GM18507 (cell line): ENCODE data around the gene WFDC11.
"Not testable (repeated sequence)": the region's sequence is repeated elsewhere in the genome, so short reads cannot be mapped to it uniquely, and the experiment has no call there.

Experiments used
- DNase-seq: peaks from one replicate; pipeline ENCODE4 v3.0.0; 2011; ENCODE audit warnings: low read depth; ENCODE audit not compliant: insufficient read length; ENCODE audit errors: extremely low spot score
- FAIRE-seq: peaks from 2 replicates; lab custom pipeline; 2011; peaks lifted over from hg19 to GRCh38; lab: Jason Lieb, UNC

WFDC11 gene

GRCh38 chr20:45670139-45670538 is at the start of gene WFDC11:
Gene WFDC11 (minus strand): TSS chr20:45670239. CDS start chr20:45650600, 19,639 bp downstream.
- no peak for FAIRE-seq
- DNase-seq, result no peak

GRCh38 chr20:45716141-45716688 is 46.2 kb upstream of the WFDC11 start:
- FAIRE-seq, result not testable (repeated sequence)

GRCh38 chr20:45704969-45705637 is 35.1 kb upstream of the WFDC11 start, which contains the start of gene WFDC10B:
Gene WFDC10B (minus strand): TSS chr20:45705019. CDS start chr20:45685992, 19,027 bp downstream.
- no peak for FAIRE-seq
- no peak for DNase-seq

More at GRCh38 chr20:45716141-45716688, 46.2 kb upstream of the WFDC11 start:
- DNase-seq, result not testable (repeated sequence)

- DNase-seq (no peak), FAIRE-seq (no peak)
These were observed 31.8 kb upstream of the WFDC11 start, which contains the start of gene WFDC13 for GRCh38 chr20:45701873-45702272. Gene WFDC13 (plus strand): TSS chr20:45702038. CDS start chr20:45702124, 86 bp downstream.

GRCh38 chr20:45701104-45701503 is 31.1 kb upstream of the WFDC11 start:
- no peak for FAIRE-seq
- DNase-seq, result no peak

GRCh38 chr20:45695496-45695895 is 25.5 kb upstream of the WFDC11 start:
- FAIRE-seq (no peak), DNase-seq (no peak)

GRCh38 chr20:45693346-45693745 is 23.3 kb upstream of the WFDC11 start:
- not testable (repeated sequence) for DNase-seq, FAIRE-seq

GRCh38 chr20:45685896-45686295 is 15.9 kb upstream of the WFDC11 start:
- FAIRE-seq (no peak), DNase-seq (no peak)

GRCh38 chr20:45679650-45680049 is 9.6 kb upstream of the WFDC11 start:
- DNase-seq (no peak), FAIRE-seq (no peak)

GRCh38 chr20:45672765-45673164 is 2.7 kb upstream of the WFDC11 start:
- DNase-seq (no peak), FAIRE-seq (no peak)

- not testable (repeated sequence) for DNase-seq, FAIRE-seq
These were observed 13.0 kb downstream of the WFDC11 start for GRCh38 chr20:45657038-45657437.

GRCh38 chr20:45651726-45652125 is 18.3 kb downstream of the WFDC11 start:
- FAIRE-seq, DNase-seq: not testable (repeated sequence)

- DNase-seq, result no peak
- no peak for FAIRE-seq
These were observed 20.7 kb downstream of the WFDC11 start for GRCh38 chr20:45649312-45649863.

GRCh38 chr20:45647441-45648050 is 22.5 kb downstream of the WFDC11 start:
- DNase-seq (no peak), FAIRE-seq (no peak)

- no peak for FAIRE-seq
- DNase-seq, result no peak
These were observed 23.2 kb downstream of the WFDC11 start for GRCh38 chr20:45646875-45647274.

- not testable (repeated sequence) for DNase-seq, FAIRE-seq
These were observed 24.2 kb downstream of the WFDC11 start for GRCh38 chr20:45645869-45646268.

- not testable (repeated sequence) for FAIRE-seq, DNase-seq
These were observed 29.0 kb downstream of the WFDC11 start for GRCh38 chr20:45641076-45641475.

GRCh38 chr20:45639687-45640086 is 30.4 kb downstream of the WFDC11 start:
- FAIRE-seq (no peak), DNase-seq (no peak)

- DNase-seq (no peak), FAIRE-seq (no peak)
These were observed 33.5 kb downstream of the WFDC11 start for GRCh38 chr20:45636513-45636912.

- no peak for FAIRE-seq
- no peak for DNase-seq
These were observed 38.9 kb downstream of the WFDC11 start, which contains the start of gene WFDC9 for GRCh38 chr20:45631184-45631583. Gene WFDC9 (minus strand): TSS chr20:45631284. CDS start chr20:45610181, 21,103 bp downstream.
